ENCODE data around the gene SMYD3. TPM values are rescaled to one million over a fixed set of nuclear protein-coding genes. Genes with fewer than 3 reads are reported as not detected.

Gene SMYD3
- polyA plus RNA-seq, 1 donor from 2014 or later, result 48.6 TPM

DNA sequence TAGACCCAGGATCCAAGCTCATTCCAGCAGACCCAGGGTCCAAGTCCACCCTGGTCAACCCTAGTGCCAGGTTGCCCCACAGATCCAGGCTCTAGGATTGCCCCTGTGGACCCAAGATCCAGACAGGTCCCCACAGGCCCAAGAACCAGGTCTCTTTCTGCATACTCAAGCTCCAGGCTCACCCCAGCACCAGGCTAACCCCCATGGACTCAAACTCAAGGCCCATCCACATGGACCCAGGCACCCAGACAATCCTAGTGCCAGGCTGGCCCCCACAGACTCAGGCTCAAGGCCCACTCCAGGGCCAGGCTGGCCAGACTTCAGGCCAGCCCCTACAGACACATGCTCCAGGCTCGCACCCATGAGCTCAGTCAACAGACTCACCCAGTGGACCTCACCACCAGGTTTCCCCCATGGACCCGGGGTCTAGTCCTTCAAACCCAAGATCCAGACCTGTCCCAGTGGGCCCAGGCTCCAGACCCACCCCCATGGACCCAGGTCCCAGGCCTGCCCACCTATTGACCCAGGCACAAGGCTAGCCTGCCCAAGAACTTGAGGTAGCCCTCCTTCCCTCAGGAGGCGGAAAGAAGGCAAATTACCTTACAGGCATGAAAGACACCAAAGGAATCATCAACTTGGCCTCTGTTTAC is 124.4 kb downstream of the SMYD3 start:
- H4K20me1 ChIP-seq (ENCODE audit: insufficient read depth), result no peaks in the 10 kb centered on the region
- no peaks in the 10 kb centered on the region for H3K36me3 ChIP-seq (ENCODE audit: insufficient read depth, low read length)
- no peak overlapping the region for H3K9ac ChIP-seq (ENCODE audit: low read length)
- H3K4me2 ChIP-seq (ENCODE audit: low read length), result no peak overlapping the region
- TF ChIP-seq CTCF (IDR thresholded peaks at IDR 0.05; ENCODE audit: poor library complexity, severe bottlenecking), result no peak
- no peaks in the 10 kb centered on the region for H3F3A ChIP-seq (ENCODE audit: insufficient read depth, low read length, poor library complexity, severe bottlenecking)
- no peak overlapping the region for H2AFZ ChIP-seq (ENCODE audit: low read depth, low read length)
- H3K27me3 ChIP-seq (ENCODE audit: insufficient read depth, low read depth, low read length), result no peaks in the 10 kb centered on the region
- no peak overlapping the region for H3K4me3 ChIP-seq (ENCODE audit: low read length)
- H3K9me3 ChIP-seq (ENCODE audit: low read length), result no peaks in the 10 kb centered on the region
- H3K9me2 ChIP-seq (ENCODE audit: insufficient read depth, low read length), result no peaks in the 10 kb centered on the region
- no peaks in the 10 kb centered on the region for H3K79me2 ChIP-seq (replicated peaks; ENCODE audit: insufficient read depth, low read length)
- no peak overlapping the region for H3K27ac ChIP-seq (ENCODE audit: low read length)

- no peak for TF ChIP-seq EZH2 (IDR thresholded peaks at IDR 0.05; ENCODE audit: borderline replicate concordance, insufficient read depth, low read length, poor library complexity, severe bottlenecking)
- no peak for TF ChIP-seq TAF1 (IDR thresholded peaks at IDR 0.05; ENCODE audit: low read depth)
- TF ChIP-seq POLR2AphosphoS5 (IDR thresholded peaks at IDR 0.05), result no peak
- TF ChIP-seq REST (IDR thresholded peaks at IDR 0.05; ENCODE audit: borderline replicate concordance), result no peak
- TF ChIP-seq CTCF (IDR thresholded peaks at IDR 0.05; ENCODE audit: poor library complexity, severe bottlenecking), result no peak
- Histone ChIP-seq H3K4me2 (ENCODE audit: low read length) (no peak overlapping the region), H3K27me3 (ENCODE audit: insufficient read depth, low read depth, low read length) (no peaks in the 10 kb centered on the region), H3K4me3 (ENCODE audit: low read length) (no peak overlapping the region), H3K9ac (ENCODE audit: low read length) (no peak overlapping the region), H3K27ac (ENCODE audit: low read length) (no peak overlapping the region), H3K9me2 (ENCODE audit: insufficient read depth, low read length) (no peaks in the 10 kb centered on the region), H3K36me3 (ENCODE audit: insufficient read depth, low read length) (no peaks in the 10 kb centered on the region), H2AFZ (ENCODE audit: low read depth, low read length) (no peak overlapping the region), H4K20me1 (ENCODE audit: insufficient read depth) (no peaks in the 10 kb centered on the region), H3F3A (ENCODE audit: insufficient read depth, low read length, poor library complexity, severe bottlenecking) (no peaks in the 10 kb centered on the region), H3K9me3 (ENCODE audit: low read length) (no peaks in the 10 kb centered on the region), H3K79me2 (replicated peaks; ENCODE audit: insufficient read depth, low read length) (no peaks in the 10 kb centered on the region)
Measured at GRCh38 chr1:246381452-246381851, 125.6 kb downstream of the SMYD3 start.

Measured in neural cell (in vitro differentiated cells).